Effector memory CD4-positive, alpha-beta T cell (primary cell): ENCODE measurements around the gene LDLRAD4.

Source experiments
- DNase-seq, 3 donors: peaks; one replicate each; pipeline ENCODE4 v3.0.0-alpha.2; 2020
- H3K27ac ChIP-seq: 2 replicates; pipeline ENCODE4 v1.7.0; 2013; ENCODE audit warnings: mild to moderate bottlenecking, low read length, moderate library complexity; ENCODE audit not compliant: insufficient read depth, poor library complexity, severe bottlenecking
- H3K27me3 ChIP-seq: replicated peaks from 2 replicates; pipeline ENCODE4 v1.7.0; 2013; ENCODE audit warnings: mild to moderate bottlenecking, low read length; ENCODE audit not compliant: insufficient read depth, control insufficient read depth, poor library complexity, severe bottlenecking
- H3K36me3 ChIP-seq: 2 replicates; pipeline ENCODE4 v1.7.0; 2013; ENCODE audit warnings: mild to moderate bottlenecking, low read length, moderate library complexity; ENCODE audit not compliant: control insufficient read depth, insufficient read depth
- H3K4me1 ChIP-seq: 2 replicates; pipeline ENCODE4 v1.7.0; 2013; ENCODE audit warnings: low read length, mild to moderate bottlenecking; ENCODE audit not compliant: control insufficient read depth, insufficient read depth, poor library complexity, severe bottlenecking
- H3K4me3 ChIP-seq: 2 replicates; pipeline ENCODE4 v1.7.0; 2013; ENCODE audit warnings: low read length, low read depth, mild to moderate bottlenecking; ENCODE audit not compliant: insufficient read depth, poor library complexity, severe bottlenecking
- H3K9me3 ChIP-seq: 2 replicates; pipeline ENCODE4 v1.7.0; 2013; ENCODE audit warnings: mild to moderate bottlenecking, low read length, moderate library complexity; ENCODE audit not compliant: control insufficient read depth

The LDLRAD4 gene

DNA sequence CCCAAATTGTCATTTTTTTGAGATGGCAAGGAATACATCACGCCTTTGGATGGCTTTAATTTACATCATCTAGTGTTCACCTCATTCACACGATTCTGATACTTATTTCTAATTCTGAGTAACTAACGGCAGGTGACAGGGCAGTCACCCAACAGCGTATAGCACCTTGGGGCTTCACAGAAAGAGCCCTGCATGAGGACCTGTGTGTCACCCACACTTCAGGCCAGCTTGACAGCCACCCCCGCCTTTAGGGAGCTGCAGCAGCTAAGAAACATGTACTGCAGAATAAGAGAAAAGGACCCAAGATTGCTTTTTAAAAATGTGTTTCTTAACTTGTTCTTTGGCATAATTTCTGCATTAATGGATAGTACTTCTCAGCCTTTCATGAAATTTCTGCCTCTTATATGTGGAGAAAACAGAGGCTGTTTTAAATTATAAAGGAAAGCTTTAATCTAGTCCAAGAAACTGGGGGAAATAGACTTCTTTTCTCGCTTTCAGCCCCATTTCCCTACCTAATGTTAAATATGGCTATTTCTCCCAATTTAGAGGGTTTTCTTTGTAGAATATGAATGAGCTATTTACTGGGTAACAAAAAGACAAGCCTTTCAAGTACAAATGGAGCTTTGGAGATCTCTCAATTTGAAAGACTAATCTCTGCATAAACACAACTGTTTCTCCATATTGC, 245.1 kb downstream of the LDLRAD4 start:
- no peak overlapping the region for H3K4me3 ChIP-seq
- H3K9me3 ChIP-seq: no peaks in the 10 kb centered on the region
- H3K27me3 ChIP-seq: no peaks in the 10 kb centered on the region
- H3K4me1 ChIP-seq: peaks cover 33% of the 10 kb centered on the region
- peak overlapping the region; percentile 8 for H3K27ac ChIP-seq
- DNase-seq: no peak
- no peaks in the 10 kb centered on the region for H3K36me3 ChIP-seq

DNA sequence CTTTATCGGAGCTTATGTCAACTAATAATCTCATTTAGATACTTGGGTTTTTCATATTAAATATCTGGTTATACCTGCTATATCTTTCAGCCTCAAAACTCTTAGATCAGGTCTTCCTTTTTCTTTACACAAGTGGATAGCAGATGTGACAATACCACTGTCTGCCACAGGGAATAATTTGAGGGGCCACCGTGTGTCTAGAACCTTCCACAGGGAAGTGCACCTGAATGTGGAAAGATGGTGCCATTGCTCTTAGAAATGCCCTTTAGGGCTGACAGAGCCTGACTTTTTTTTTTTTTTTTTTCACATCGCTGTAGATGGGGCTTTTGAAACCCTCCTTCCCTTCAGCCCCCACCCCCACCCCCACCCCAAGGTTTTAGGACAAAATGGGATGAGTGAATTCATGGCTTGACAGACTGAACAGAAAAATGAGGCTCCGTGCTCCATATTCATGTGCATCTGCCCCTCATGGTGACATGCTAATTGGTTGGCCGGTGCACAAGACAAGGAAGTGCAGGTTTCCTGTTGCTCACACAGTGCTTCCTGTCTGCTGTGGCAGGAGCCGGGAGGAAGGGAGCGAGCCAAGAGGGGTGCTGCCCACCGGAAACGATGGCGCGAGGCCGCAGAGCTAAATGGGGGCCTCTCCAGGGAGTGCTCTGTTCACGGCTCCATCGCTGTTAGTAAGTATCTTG, 246.0 kb downstream of the LDLRAD4 start:
- Histone ChIP-seq H3K9me3 (no peaks in the 10 kb centered on the region), H3K36me3 (no peaks in the 10 kb centered on the region), H3K4me3 (peak overlapping the region; percentile 43), H3K4me1 (peaks cover 33% of the 10 kb centered on the region), H3K27ac (peak overlapping the region; percentile 50), H3K27me3 (no peaks in the 10 kb centered on the region)
- peak; percentile 63 to 70 (median 69) for DNase-seq

DNA sequence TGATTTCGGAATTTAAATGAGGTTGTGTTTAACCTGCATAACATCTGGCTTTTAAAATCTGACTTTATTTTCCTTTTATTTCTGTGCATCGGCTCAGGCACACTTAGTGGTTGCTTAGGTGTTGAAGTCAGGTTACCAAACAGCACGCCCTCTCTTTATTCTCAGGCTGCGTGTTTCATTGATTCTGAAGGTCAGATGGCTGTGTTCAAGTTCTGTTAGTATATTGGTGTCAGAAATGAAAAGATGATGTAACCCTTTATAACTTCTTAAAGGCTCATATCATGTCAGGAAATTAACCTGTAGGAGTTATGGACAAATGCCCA, 246.5 kb downstream of the LDLRAD4 start:
- Histone ChIP-seq H3K4me3 (peak overlapping the region; percentile 43), H3K9me3 (no peaks in the 10 kb centered on the region), H3K27me3 (no peaks in the 10 kb centered on the region), H3K36me3 (no peaks in the 10 kb centered on the region), H3K4me1 (peaks cover 33% of the 10 kb centered on the region), H3K27ac (peak overlapping the region; percentile 50)
- DNase-seq: no peak

DNA sequence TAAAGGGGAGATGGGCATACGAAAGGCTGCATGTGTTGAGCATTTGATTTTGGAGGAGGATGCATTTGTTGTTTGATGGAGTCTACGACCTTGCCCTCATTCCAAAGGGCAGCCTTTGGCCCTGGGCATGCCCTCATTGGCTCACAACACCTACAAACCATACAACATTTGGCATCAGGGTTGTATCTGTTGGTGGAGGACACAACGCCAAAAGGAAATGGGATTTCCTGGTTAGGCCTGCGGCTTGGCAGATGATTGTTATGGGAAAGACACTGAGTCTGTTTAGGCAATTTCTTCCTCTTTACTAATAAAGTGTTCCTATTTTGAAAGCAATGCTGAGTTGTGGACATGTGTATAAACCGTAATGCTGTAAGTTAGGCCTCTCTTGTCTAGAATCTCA, 246.9 kb downstream of the LDLRAD4 start:
- H3K27me3 ChIP-seq: no peaks in the 10 kb centered on the region
- peaks cover 33% of the 10 kb centered on the region for H3K4me1 ChIP-seq
- no peaks in the 10 kb centered on the region for H3K9me3 ChIP-seq
- DNase-seq: no peak
- peak overlapping the region; percentile 43 for H3K4me3 ChIP-seq
- peak overlapping the region; percentile 50 for H3K27ac ChIP-seq
- H3K36me3 ChIP-seq: no peaks in the 10 kb centered on the region

DNA sequence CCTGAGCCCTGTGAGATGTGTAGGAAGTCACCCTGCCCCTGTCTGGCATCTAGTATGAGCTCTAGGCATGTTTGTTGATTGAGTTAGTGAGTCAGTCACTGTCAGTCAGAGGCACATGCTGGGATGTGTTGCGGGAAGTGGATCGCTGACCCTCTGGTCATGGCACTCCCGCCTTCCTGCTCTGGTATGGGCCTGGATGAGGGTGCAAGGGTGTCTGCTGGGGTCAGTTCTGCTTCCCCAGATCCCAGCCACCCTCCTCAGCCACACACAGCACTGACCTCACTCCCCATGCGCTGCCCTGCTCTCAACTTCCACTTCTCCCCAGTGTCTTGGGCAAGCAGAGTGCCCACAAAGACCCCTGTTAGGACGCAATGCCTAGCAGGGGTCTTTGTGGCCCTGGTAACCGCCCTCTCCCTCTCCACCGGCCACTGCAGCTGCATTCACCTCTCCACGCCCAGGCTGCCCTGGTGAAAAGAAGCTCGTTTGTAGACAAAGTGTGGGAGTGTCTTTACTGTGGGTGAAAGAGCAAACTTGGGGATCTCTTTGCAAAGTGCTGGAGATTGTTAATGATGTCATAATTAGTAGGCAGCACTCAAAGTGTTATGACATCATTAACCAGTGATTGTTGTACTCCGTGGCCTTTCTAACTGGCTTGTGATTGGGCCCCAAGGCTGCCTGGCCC, 252.1 kb downstream of the LDLRAD4 start:
- H3K27ac ChIP-seq: no peak overlapping the region
- DNase-seq: no peak

GRCh38 chr18:13471198-13471845, 252.8 kb downstream of the LDLRAD4 start:
- no peaks in the 10 kb centered on the region for H3K27me3 ChIP-seq
- no peaks in the 10 kb centered on the region for H3K4me1 ChIP-seq
- DNase-seq: no peak
- H3K27ac ChIP-seq: no peak overlapping the region
- no peaks in the 10 kb centered on the region for H3K9me3 ChIP-seq
- peaks cover 10% of the 10 kb centered on the region for H3K36me3 ChIP-seq
- no peak overlapping the region for H3K4me3 ChIP-seq

More for the DNA sequence above, 252.1 kb downstream of the LDLRAD4 start:
- Histone ChIP-seq H3K4me1 (peaks cover 2% of the 10 kb centered on the region), H3K4me3 (no peak overlapping the region), H3K9me3 (no peaks in the 10 kb centered on the region), H3K27me3 (no peaks in the 10 kb centered on the region), H3K36me3 (peaks cover 10% of the 10 kb centered on the region)

DNA sequence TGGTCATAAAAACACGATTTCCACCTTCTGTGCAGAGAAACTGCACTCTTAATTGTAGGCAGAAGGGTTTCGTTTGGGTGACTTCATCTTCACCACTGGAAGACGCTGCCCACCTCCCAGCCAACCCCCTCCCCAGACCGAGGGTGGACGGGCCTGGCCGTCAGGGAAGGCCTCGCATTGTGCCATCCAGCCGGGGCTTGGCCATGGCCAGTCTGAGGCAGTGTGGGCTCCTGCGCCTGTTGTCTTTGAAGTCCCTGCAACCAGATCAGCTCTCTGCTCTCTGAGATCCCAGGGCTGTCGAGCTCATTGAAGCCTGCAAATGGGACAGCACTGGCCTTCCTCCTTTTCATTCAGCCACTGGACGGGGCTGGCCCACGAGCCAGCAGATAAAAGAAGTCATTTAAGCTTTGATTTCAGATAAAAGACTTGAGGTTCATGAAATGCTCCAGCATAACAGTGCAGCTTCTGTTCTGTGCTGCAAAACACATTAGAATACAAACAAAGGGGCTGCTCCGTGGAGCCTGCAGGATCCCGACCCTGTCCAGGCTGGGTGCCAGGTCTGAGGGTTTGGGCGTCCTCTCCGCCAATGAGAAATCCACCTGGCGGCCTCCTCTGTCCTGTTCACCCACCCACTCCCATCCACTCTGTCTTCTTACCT, 253.5 kb downstream of the LDLRAD4 start:
- Histone ChIP-seq H3K4me1 (no peaks in the 10 kb centered on the region), H3K27me3 (no peaks in the 10 kb centered on the region), H3K27ac (no peak overlapping the region), H3K9me3 (no peaks in the 10 kb centered on the region), H3K36me3 (peaks cover 10% of the 10 kb centered on the region), H3K4me3 (no peak overlapping the region)
- DNase-seq: no peak

GRCh38 chr18:13473751-13474150, 255.2 kb downstream of the LDLRAD4 start:
- Histone ChIP-seq H3K36me3 (peaks cover 10% of the 10 kb centered on the region), H3K9me3 (no peaks in the 10 kb centered on the region), H3K4me3 (no peak overlapping the region), H3K27me3 (no peaks in the 10 kb centered on the region), H3K27ac (no peak overlapping the region), H3K4me1 (no peaks in the 10 kb centered on the region)
- DNase-seq: no peak

DNA sequence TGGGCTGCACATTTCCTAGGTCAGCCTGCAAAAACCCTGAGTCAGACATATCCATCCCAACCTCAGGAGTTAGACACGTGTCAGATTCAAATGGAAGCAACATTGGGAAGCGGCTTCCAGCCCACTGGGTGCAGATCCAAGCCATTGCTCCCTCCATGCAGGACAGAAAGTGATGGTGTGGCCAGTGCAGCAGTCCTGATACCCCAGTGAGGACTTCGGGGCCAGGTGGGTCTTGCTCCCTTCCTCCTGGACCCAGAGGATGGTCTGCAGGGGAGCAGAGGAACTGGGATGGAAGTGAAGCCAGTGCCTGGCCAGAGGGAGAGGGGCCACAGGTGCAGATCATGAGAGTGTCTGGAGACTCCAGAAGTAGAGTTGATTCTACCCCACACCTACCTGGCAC, 255.8 kb downstream of the LDLRAD4 start:
- Histone ChIP-seq H3K9me3 (no peaks in the 10 kb centered on the region), H3K27me3 (no peaks in the 10 kb centered on the region), H3K27ac (no peak overlapping the region), H3K4me3 (no peak overlapping the region), H3K4me1 (no peaks in the 10 kb centered on the region), H3K36me3 (peaks cover 10% of the 10 kb centered on the region)
- DNase-seq: no peak
